ENCODE measurements around the gene RTN4R. TPM values are rescaled to one million over a fixed set of nuclear protein-coding genes. Genes with fewer than 3 reads are reported as not detected.

Gene RTN4R
- total and polyA plus RNA-seq, 2 experiments from 2014 or later: 10.6 to 38.4 TPM

GRCh38 chr22:20231514-20232236 is 36.4 kb downstream of the RTN4R start (continued):
- TF ChIP-seq ZNF462 (CRISPR knock-in tag; IDR thresholded peaks at IDR 0.05) (no peak), CREB1 (CRISPR knock-in tag; IDR thresholded peaks at IDR 0.05; ENCODE audit: low read depth) (no peak)

- no peaks in the 10 kb centered on the region for H3K27me3 ChIP-seq (ENCODE audit: insufficient read depth)
- H3K4me1 Mint-ChIP-seq: peaks cover 2% of the 10 kb centered on the region; the same call in 2 of the 3 replicates
- no peaks in the 10 kb centered on the region for H3K36me3 Mint-ChIP-seq (ENCODE audit: low read depth)
- peaks cover 7% of the 10 kb centered on the region for H3K27me3 Mint-ChIP-seq (ENCODE audit: insufficient read depth, low read depth, poor library complexity)
- no peaks in the 10 kb centered on the region for H3F3A ChIP-seq (replicated peaks; ENCODE audit: low read depth)
- H3K4me1 ChIP-seq (ENCODE audit: insufficient read depth): no peaks in the 10 kb centered on the region
- H2AFZ ChIP-seq: no peak overlapping the region
- no peaks in the 10 kb centered on the region for H4K20me1 ChIP-seq (replicated peaks; ENCODE audit: insufficient read depth)
- DNase-seq (ENCODE audit: low spot score) (no peak), ATAC-seq (no peak)
- TF ChIP-seq EZH2phosphoT487 (IDR thresholded peaks at IDR 0.05; ENCODE audit: unreplicated experiment) (no peak), EZH2 (IDR thresholded peaks at IDR 0.05; ENCODE audit: low read depth, unreplicated experiment) (no peak)
- H3K27ac Mint-ChIP-seq: no peak overlapping the region
- no peak overlapping the region for H3K4me3 ChIP-seq
- no peaks in the 10 kb centered on the region for H3K9me2 ChIP-seq (ENCODE audit: insufficient read depth)
- no peak overlapping the region for H3K4me3 Mint-ChIP-seq
- no peaks in the 10 kb centered on the region for H3K36me3 ChIP-seq (ENCODE audit: insufficient read depth)
- H3K79me2 ChIP-seq (replicated peaks; ENCODE audit: insufficient read depth): no peaks in the 10 kb centered on the region
- no peaks in the 10 kb centered on the region; the same call in 2 of the 3 replicates for H3K9me3 Mint-ChIP-seq
- H3K27ac ChIP-seq (ENCODE audit: low read depth): no peak overlapping the region
- H3K4me2 ChIP-seq: no peak overlapping the region
These were observed 37.2 kb downstream of the RTN4R start for GRCh38 chr22:20230777-20231420.
